Stimulated activated CD4-positive, alpha-beta T cell treated with anti-CD3 and anti-CD28 coated beads, Interleukin-12 subunit alpha, Interleukin-12 subunit beta, amount 100 ng/mL, for 48 hours (primary cell): ENCODE data around the gene FAM90A26.
"Not testable (repeated sequence)": the region's sequence is repeated elsewhere in the genome, so short reads cannot be mapped to it uniquely, and the experiment has no call there.

Experiments
- DNase-seq, 3 donors: peaks; one replicate each; pipeline ENCODE4 v3.0.0-alpha.2; 2020; ENCODE audit warnings: low read depth in 2 of 3, low spot score in 1 of 3

FAM90A26 gene, protein sequence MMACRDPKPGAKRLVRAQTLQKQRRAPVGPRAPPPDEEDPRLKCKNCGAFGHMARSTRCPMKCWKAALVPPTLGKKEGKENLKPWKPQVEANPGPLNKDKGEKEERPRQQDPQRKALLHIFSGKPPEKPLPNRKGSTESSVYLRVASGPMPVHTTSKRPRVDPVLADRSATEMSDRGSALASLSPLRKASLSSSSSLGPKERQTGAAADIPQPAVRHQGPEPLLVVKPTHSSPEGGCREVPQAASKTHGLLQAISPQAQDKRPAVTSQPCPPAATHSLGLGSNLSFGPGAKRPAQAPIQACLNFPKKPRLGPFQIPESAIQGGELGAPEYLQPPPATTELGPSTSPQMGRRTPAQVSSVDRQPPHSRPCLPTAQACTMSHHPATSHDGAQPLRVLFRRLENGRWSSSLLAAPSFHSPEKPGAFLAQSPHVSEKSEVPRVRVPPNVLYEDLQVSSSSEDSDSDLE

DNA sequence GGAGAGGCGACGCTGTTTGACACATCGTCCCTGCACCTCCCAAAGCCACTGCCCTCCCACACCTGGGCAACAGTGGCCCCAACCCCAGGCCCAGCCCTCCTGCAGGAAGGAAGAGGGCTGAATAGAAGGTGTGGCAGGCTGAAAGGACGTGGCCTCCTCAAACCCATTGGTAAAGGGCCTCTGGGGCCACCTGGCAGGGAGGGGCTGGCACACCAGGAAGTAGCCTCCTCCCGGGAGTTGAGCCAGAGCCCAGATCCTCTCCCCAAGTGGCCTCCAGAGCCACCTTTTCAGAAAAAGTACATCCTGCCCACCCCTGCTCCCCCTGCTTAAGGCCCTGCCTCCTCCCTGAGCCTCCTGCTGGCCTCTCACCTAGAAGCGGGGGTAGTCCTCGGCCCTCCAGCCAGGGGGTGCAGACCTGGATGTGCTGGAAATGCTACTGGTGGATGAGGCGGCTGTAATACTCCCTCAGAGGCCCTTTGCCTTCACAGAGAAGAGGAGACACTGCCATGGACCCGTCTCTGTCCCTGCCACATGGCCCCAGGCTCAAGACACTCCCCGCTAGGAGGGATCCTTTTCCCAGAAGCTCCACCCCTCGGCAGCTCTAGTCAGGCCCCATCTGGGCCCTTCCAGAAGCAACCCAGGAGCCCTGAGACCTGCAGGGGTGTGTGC is at the start of gene FAM90A26:
TSS of gene FAM90A26 (plus strand) at position 619 of the 669 bp plus-strand sequence. CDS start 2,764 bp downstream, outside the sequence.
- not testable (repeated sequence) for DNase-seq

DNA sequence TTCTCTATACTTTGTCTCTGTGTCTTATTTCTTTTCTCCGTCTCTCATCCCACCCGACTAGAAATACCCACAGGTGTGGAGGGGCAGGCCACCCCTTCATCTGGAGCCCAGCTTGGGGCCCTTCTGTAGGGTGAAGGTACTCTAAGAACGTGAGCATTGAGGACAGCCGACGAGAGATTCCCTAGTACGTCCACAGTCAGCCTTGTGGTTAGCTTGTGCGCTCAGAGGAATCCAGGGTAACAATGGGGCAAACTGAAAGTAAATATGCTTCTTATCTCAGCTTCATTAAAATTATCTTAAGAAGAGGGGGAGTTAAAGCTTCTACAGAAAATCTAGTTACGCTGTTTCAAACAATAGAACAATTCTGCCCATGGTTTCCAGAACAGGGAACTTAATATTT is 47.5 kb upstream of the FAM90A26 start:
- not testable (repeated sequence) for DNase-seq

DNA sequence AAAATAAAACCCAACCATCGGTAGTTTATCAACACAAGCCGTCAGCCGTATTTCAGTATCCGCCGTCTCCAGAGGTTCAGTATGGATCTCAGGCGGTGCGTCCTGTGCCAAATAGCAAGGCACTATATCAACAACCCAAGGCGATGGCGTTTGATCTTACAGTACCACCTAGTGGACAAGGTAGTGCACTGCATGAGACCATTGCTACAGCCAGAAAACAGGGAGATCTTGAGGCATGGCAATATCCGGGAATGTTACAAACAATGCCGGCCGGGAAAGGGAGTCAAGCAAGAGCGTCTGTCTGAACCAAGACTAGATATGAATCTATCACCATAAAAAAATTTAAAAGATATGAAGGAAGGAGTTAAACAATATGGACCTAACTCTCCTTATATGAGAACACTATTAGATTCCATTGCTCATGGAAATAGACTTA is 46.6 kb upstream of the FAM90A26 start:
- peak; percentile 12 to 37 (median 12) for DNase-seq

DNA sequence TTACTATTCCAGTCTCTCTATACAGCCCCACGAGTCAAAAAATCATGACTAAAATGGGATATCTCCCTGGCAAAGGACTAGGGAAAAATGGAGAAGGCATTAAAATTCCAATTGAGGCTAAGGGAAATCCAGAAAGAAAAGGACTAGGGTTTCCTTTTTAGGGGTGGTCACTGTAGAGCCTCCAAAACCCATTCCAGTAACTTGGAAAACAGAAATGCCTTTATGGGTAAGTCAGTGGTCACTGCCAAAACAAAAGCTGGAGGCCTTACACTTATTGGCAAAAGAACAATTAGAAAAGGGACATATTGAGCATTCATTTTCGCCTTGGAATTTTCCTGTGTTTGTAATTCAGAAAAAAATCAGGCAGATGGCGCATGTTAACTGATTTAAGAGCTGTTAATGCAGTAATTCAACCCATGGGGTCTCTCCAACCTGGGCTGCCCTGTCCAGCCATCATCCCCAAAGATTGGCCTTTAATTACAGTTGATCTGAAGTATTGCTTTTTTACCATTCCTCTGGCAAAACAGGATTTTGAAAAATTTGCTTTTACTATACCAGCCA is 44.5 kb upstream of the FAM90A26 start:
- not testable (repeated sequence) for DNase-seq

DNA sequence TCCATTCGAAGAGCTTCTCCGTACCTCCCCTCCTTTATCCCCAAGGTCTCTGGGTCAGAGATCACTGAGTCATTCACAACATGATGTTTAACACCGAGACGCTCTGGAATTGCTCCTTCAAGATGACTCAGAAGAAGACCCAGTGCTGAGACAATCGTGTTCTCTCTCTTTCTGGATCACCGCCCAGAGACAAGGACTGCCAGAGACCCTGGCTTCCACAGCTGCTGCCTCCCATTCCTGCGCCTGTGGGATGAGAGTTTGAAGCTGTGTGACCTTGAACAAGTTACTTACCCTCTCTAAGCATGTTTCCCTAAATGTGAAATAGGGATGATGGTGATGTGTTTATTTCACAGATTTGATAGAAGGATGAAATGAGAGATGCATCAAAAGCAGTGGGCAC is 38.8 kb upstream of the FAM90A26 start:
- not testable (repeated sequence) for DNase-seq

GRCh38 chr4:9132849-9133248 is 37.4 kb upstream of the FAM90A26 start:
- not testable (repeated sequence) for DNase-seq

GRCh38 chr4:9134011-9134410 is 36.2 kb upstream of the FAM90A26 start:
- DNase-seq: not testable (repeated sequence)

DNA sequence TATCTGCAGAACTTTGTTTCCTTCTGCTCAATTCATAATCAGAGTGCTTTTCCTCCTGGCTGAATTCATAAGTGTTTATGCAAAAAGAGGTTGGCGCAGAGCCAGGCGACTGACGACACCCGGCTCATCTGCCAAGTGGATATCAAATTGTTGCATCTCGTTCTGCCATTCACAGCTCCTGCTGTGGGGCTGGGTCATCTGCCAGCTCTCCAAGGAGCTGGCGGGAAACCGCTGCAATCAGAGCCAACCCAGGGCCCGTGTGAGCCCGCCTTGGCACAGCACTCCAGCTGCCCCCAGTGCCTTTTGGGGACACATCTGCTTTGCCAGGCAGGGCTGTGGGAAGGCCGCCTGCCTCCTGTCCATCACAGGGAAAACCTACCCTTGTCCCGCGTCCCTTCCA is 35.7 kb upstream of the FAM90A26 start:
- not testable (repeated sequence) for DNase-seq

DNA sequence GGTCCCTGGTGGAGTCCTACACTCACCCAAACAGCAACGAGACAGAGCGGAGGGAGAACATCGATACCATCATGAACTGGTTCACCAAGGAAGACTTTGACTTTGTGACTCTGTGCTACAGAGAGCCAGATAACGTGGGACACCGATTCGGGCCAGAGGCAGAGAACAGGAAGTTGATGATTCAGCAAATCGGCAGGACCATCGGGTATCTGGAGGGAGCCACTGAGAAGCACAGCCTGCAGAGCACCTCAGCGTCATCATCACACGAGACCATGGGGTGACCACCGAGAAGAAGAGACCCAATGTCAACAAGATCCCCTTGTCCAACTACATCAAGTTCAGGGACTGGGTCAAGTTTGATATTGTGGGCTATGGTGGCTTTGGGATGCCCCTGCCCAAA is 29.2 kb upstream of the FAM90A26 start:
- not testable (repeated sequence) for DNase-seq

GRCh38 chr4:9142786-9143185 is 27.4 kb upstream of the FAM90A26 start:
- DNase-seq: not testable (repeated sequence)

DNA sequence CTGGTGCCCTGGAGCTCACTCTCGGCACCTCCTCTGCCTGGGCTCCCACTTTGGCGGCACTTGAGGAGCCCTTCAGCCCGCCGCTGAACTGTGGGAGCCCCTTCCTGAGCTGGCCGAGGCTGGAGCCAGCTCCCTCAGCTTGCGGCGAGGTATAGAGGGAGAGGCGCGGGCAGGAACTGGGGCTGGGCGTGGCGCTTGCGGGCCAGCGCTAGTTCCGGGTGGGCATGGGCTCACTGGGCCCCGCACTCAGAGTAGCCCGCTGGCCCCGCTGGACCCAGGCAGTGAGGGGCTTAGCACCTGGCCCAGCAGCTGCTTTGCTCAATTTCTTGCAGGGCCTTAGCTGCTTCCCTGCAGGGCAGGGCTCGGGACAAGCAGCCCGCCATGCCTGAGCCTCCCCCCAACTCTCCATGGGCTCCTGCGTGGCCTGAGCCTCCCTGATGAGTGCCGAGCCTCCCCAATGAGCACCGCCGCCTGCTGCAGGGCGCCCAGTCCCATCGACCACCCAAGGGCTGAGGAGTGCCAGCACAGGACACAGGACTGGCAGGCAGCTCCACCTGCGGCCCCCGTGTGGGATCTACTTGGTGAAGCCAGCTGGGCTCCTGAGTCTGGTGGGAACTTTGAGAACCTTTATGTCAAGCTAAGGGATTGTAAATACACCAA is 26.7 kb upstream of the FAM90A26 start:
- DNase-seq: no peak

DNA sequence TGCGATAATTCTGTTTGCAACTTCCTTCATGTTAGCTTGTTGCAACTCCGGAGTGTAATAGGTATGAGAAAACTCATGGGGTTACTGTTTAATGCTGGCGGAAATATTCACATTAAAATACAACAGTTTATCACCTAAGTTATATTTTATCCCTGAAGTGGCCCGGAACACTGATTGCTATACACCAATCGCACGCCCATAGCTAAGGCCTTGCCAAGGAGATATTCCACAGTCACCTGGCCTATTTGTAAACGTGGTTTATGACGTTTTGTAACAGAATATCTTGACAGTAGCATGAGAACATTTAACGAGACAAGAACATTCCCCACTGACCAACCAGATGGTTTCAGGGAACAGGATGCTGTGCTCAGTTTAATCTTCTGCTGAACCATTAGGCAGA is 23.2 kb upstream of the FAM90A26 start:
- DNase-seq: no peak

DNA sequence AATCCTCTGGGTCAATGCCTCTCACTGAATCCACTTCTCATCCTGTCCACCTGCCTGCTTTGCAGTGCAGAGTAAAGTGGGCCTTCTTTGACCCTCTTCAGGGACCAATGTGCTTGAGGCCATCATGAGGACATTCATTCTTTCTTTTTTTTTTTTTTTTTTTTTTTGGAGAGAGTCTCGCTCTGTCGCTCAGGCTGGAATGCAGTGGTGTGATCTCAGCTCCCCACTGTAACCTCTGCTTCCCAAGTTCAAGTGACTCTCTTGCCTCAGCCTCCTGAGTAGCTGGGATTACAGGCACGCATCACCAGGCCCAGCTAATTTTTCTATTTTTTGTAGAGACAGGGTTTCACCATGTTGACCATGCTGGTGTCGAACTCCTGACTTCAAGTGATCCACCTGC is 22.8 kb upstream of the FAM90A26 start:
- DNase-seq: not testable (repeated sequence)

GRCh38 chr4:9148611-9149409 is 21.4 kb upstream of the FAM90A26 start:
- not testable (repeated sequence) for DNase-seq

- DNase-seq: peak in 1 of 3 donors; percentile 9
Observed at GRCh38 chr4:9151809-9152179, 18.4 kb upstream of the FAM90A26 start.

- peak; percentile 93 to 96 (median 93) for DNase-seq
Observed at GRCh38 chr4:9152180-9153007, 17.8 kb upstream of the FAM90A26 start.

DNA sequence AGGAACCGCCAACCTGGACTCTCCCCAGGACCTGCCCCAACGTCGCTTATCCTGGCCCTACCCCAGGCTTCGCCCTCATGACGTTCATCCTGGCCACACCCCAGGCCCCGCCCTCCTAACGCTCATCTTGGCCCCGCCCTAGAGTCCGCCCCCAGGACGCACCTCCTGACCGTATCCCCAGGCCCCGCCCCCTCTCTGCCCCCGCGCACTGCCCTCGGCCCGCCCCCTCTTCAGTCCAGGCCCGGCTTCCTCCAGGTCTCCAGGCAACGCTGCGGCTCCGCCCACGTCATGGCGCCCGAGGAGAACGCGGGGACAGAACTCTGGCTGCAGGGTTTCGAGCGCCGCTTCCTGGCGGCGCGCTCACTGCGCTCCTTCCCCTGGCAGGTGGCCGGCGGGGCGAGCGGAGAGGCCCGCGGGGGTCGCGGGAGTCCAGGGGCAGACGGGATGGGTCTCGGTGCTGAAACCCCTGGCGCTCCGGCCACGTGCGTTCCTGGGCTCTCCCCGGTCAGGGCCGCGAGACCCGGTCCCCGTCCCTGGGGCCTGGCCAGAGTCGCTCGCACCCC is 17.1 kb upstream of the FAM90A26 start:
- peak; percentile 95 to 96 (median 95) for DNase-seq

DNA sequence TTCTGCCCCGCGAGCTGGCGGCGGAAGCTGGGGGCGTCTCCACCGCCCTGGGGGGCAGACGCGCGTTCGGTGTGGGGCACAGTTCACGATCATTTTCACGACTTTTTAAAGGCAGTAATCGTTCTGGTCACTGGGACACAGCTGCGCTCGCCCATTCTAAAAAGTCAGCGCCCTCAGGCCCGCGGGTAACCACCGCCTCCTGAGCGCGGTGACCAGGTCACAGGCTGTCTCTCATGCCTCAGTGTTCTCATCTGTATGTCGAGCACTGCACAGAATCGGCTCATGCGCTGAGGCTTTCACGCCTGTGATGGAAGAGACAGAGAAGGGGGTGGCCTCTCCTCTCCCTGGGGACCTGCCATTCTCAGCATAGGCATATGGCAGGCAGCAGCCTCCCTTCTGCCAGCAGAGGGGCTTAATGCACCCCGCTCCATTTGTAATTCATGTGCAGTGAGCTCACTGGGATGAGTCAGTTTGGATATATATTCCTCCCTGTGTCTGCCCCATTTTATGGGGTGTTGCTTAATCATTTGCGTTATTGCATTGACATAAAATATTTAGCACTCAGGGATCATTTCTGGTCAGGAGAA is 16.5 kb upstream of the FAM90A26 start:
- DNase-seq: not testable (repeated sequence)
